Hepatocyte (in vitro differentiated cells): ENCODE results near the gene LMX1B.

ENCODE experiments used
- EZH2 ChIP-seq: fragments of 200-600 bp; sonication (generic); IDR thresholded peaks from 2 replicates; pipeline ENCODE4 v1.6.1; 2016; ENCODE audit warnings: antibody characterized with exemption, mild to moderate bottlenecking, borderline replicate concordance
- EZH2phosphoT487 ChIP-seq: fragments of 200-600 bp; sonication (generic); IDR thresholded peaks from one replicate; pipeline ENCODE4 v1.6.1; 2018; ENCODE audit warnings: antibody characterized with exemption, mild to moderate bottlenecking, low read depth, moderate library complexity; ENCODE audit not compliant: unreplicated experiment, severe bottlenecking
- TF ChIP-seq, protein P1 (sequence below): fragments of 200-600 bp; sonication (generic); IDR thresholded peaks from 2 replicates; pipeline ENCODE4 v1.5.1; 2016; ENCODE audit warnings: antibody characterized with exemption, mild to moderate bottlenecking; ENCODE audit not compliant: poor library complexity

DNA sequence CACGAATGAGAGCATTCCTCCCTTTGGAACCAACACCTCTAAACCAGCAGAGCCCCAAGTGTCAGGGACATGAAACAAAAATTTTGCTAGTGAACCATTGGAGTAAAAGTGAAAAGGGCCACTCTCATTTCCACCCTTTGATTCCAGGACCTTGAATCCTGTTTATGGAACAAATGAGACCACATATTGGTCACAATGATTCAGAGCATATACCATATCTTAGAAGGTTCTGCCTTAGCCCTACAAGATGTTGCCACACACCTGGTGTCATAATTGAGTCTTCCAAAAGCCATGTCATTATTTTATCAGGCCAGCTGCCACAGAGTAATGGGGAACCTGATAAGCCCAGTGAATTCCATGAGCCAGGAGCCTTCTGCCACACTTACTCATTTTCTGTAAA lies 124.8 kb downstream of the LMX1B start:
- TF ChIP-seq, protein P1, sequence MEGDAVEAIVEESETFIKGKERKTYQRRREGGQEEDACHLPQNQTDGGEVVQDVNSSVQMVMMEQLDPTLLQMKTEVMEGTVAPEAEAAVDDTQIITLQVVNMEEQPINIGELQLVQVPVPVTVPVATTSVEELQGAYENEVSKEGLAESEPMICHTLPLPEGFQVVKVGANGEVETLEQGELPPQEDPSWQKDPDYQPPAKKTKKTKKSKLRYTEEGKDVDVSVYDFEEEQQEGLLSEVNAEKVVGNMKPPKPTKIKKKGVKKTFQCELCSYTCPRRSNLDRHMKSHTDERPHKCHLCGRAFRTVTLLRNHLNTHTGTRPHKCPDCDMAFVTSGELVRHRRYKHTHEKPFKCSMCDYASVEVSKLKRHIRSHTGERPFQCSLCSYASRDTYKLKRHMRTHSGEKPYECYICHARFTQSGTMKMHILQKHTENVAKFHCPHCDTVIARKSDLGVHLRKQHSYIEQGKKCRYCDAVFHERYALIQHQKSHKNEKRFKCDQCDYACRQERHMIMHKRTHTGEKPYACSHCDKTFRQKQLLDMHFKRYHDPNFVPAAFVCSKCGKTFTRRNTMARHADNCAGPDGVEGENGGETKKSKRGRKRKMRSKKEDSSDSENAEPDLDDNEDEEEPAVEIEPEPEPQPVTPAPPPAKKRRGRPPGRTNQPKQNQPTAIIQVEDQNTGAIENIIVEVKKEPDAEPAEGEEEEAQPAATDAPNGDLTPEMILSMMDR: no peak
- no peak for TF ChIP-seq EZH2
- no peak for TF ChIP-seq EZH2phosphoT487
